K562 (cell line): ENCODE results near the gene KLC1. TPM values are rescaled to one million over a fixed set of nuclear protein-coding genes. Genes with fewer than 3 reads are reported as not detected.

Experiments
- ATAC-seq: fragments of 200-7000 bp; cut with Tn5 transposase; 3 replicates; pipeline ENCODE4 v1.9.1; 2020; ENCODE audit warnings: moderate library complexity
- BruUV-seq: library from RNA; stranded (reverse); fragments of 400-500 nt; replicated peaks from 2 replicates; lab custom pipeline; 2021; lab: Mats Ljungman, UMichigan
- CTCF ChIA-PET: fragments of 300-600 bp; formaldehyde crosslinking; extraction: SDS; loops from one replicate; lab custom pipeline; 2021; ENCODE audit warnings: low intra/inter-chr PET ratio; lab: Yijun Ruan, JAX
- POLR2A ChIA-PET: fragments of 300-600, 350-650 bp; sonication (Branson Sonifier 250); formaldehyde crosslinking; extraction: SDS; loops from one replicate; lab custom pipeline; 2021; ENCODE audit warnings: antibody characterized with exemption, inconsistent platforms; lab: Yijun Ruan, JAX
- DNase-seq, 4 experiments: peaks; one replicate each; pipeline versions ENCODE4 v3.0.0 to v3.0.0-alpha.2; 2011 to 2018; ENCODE audit warnings: low spot score in 3 of 4, mixed read lengths in 3 of 4; ENCODE audit errors: extremely low read depth in 1 of 4
- FAIRE-seq: peaks from 2 replicates; lab custom pipeline; 2011; peaks lifted over from hg19 to GRCh38; lab: Jason Lieb, UNC
- H2AFZ ChIP-seq: 2 replicates; pipeline ENCODE4 v1.6.0; 2011; ENCODE audit warnings: low read depth, low read length, control low read depth, inconsistent platforms
- H3K27ac ChIP-seq: fragments of 200-600 bp; 3 replicates; pipeline ENCODE4 v1.8.0; 2011; ENCODE audit warnings: low read depth, mild to moderate bottlenecking, control low read depth, inconsistent platforms, low read length, moderate library complexity, mixed read lengths; ENCODE audit errors: extremely low read depth
- H3K27me3 ChIP-seq, 2 experiments: fragments of 300-600 bp in 1 of 2; 2 replicates in 1 of 2; 3 replicates in 1 of 2; pipeline versions ENCODE4 v1.6.0 to v1.8.0; 2011; ENCODE audit warnings: inconsistent platforms in 2 of 2, low read length in 2 of 2, mild to moderate bottlenecking in 1 of 2, mixed read lengths in 1 of 2, moderate library complexity in 1 of 2; ENCODE audit not compliant: control insufficient read depth in 2 of 2, insufficient read depth in 2 of 2
- H3K36me3 ChIP-seq: fragments of 300-600 bp; 3 replicates; pipeline ENCODE4 v1.8.0; 2011; ENCODE audit warnings: mild to moderate bottlenecking, low read length, inconsistent platforms; ENCODE audit not compliant: control insufficient read depth, insufficient read depth
- H3K4me1 ChIP-seq, 2 experiments: fragments of 200-600 bp in 1 of 2; replicated peaks in 1 of 2; 2 replicates in 1 of 2; 3 replicates in 1 of 2; pipeline versions ENCODE4 v1.5.1 to v1.8.0; 2011; ENCODE audit warnings: inconsistent platforms in 2 of 2, low read length in 2 of 2, mild to moderate bottlenecking in 1 of 2, mixed read lengths in 1 of 2, moderate library complexity in 1 of 2; ENCODE audit not compliant: control insufficient read depth in 2 of 2, insufficient read depth in 2 of 2
- H3K4me2 ChIP-seq: 2 replicates; pipeline ENCODE4 v1.6.1; 2011; ENCODE audit warnings: low read length, control low read depth, inconsistent platforms, mixed read lengths; ENCODE audit not compliant: insufficient read depth
- H3K4me3 ChIP-seq: fragments of 200-600 bp; sonication (generic), shearing (Covaris generic); 2 replicates; pipeline ENCODE4 v1.5.1; 2016; ENCODE audit warnings: control low read depth, inconsistent platforms
- H3K79me2 ChIP-seq: fragments of 200-600 bp; 3 replicates; pipeline ENCODE4 v1.8.0; 2011; ENCODE audit warnings: low read length, inconsistent platforms; ENCODE audit not compliant: control insufficient read depth, insufficient read depth
- H3K9ac ChIP-seq, 2 experiments: 2 replicates each; pipeline versions ENCODE4 v1.6.0 to v1.6.1; 2011; ENCODE audit warnings: low read depth in 2 of 2, low read length in 2 of 2, control low read depth in 1 of 2, inconsistent platforms in 1 of 2, mild to moderate bottlenecking in 1 of 2, mixed read lengths in 1 of 2; ENCODE audit not compliant: insufficient read depth in 1 of 2
- H3K9me1 ChIP-seq: one replicate; pipeline ENCODE4 v1.6.0; 2011; ENCODE audit warnings: inconsistent platforms, mild to moderate bottlenecking, low read length, moderate library complexity; ENCODE audit not compliant: control insufficient read depth, insufficient read depth
- H3K9me3 ChIP-seq: replicated peaks from 2 replicates; pipeline ENCODE4 v1.5.1; 2011; ENCODE audit warnings: low read depth, low read length, inconsistent platforms; ENCODE audit not compliant: control insufficient read depth, insufficient read depth
- H4K20me1 ChIP-seq: replicated peaks from 2 replicates; pipeline ENCODE4 v1.6.1; 2011; ENCODE audit warnings: low read length, inconsistent platforms, mixed read lengths; ENCODE audit not compliant: control insufficient read depth, insufficient read depth
- BRD9 ChIP-seq: fragments of 450-650 bp; IDR thresholded peaks from 2 replicates; pipeline ENCODE4 v1.6.1; 2018; ENCODE audit warnings: low read depth; ENCODE audit not compliant: partially characterized antibody
- CBX1 ChIP-seq: sonication (generic); IDR thresholded peaks from 2 replicates; pipeline ENCODE4 v1.6.1; 2016; ENCODE audit warnings: antibody characterized with exemption, low read depth, mild to moderate bottlenecking
- HMBOX1 ChIP-seq: sonication (generic); IDR thresholded peaks from 2 replicates; pipeline ENCODE4 v1.6.1; 2016
- PBX2 ChIP-seq, 2 experiments: IDR thresholded peaks in 1 of 2; conservative IDR thresholded peaks in 1 of 2; 2 replicates each; pipeline ENCODE4 v1.6.1; 2016; ENCODE audit warnings: low read depth in 2 of 2, mild to moderate bottlenecking in 1 of 2, missing compliant biosample characterization in 1 of 2, missing genetic modification characterization in 1 of 2, moderate library complexity in 1 of 2
- SOX6 ChIP-seq: fragments of 450-650 bp; IDR thresholded peaks from 2 replicates; pipeline ENCODE4 v1.6.1; 2014; ENCODE audit warnings: mild to moderate bottlenecking
- TBL1XR1 ChIP-seq, 2 experiments: IDR thresholded peaks; 2 replicates each; pipeline ENCODE4 v1.6.1; 2012; ENCODE audit warnings: improper control_type of control experiment in 2 of 2, low read length in 2 of 2, mild to moderate bottlenecking in 1 of 2
- ZKSCAN1 ChIP-seq: fragments of 150-350 bp; IDR thresholded peaks from 2 replicates; pipeline ENCODE4 v1.6.1; 2016; ENCODE audit warnings: low read depth, low read length
- ZNF253 ChIP-seq: fragments of 250-450 bp; sonication (Bioruptor Pico); conservative IDR thresholded peaks from 2 replicates; pipeline ENCODE4 v1.6.1; 2021; ENCODE audit warnings: mild to moderate bottlenecking
- ZNF318 ChIP-seq, 2 experiments: fragments of 450-650 bp; IDR thresholded peaks; 2 replicates each; pipeline ENCODE4 v1.6.1; 2016; ENCODE audit warnings: mild to moderate bottlenecking in 2 of 2, borderline replicate concordance in 1 of 2, low read depth in 1 of 2, moderate library complexity in 1 of 2
- ZNF324 ChIP-seq: fragments of 250-450 bp; sonication (Bioruptor Pico); IDR thresholded peaks from 2 replicates; pipeline ENCODE4 v1.4.0; 2020; ENCODE audit warnings: mild to moderate bottlenecking
- ZNF780A ChIP-seq: fragments of 250-450 bp; sonication (Bioruptor Pico); IDR thresholded peaks from 2 replicates; pipeline ENCODE4 v1.5.0; 2021; ENCODE audit warnings: mild to moderate bottlenecking
- WGBS: fragments of 100-300 bp; shearing (Covaris generic); methylation state at CpG from one replicate; pipeline ENCODE4 v1.1.6; 2016; ENCODE audit warnings: low coverage, mixed read lengths; ENCODE audit not compliant: insufficient coverage; ENCODE audit errors: missing lambda C conversion rate; 5-methylcytosine and 5-hydroxymethylcytosine counted together
- in situ Hi-C: fragments of 300-500 bp; cut with MboI; formaldehyde crosslinking; loops from 4 replicates; pipeline ENCODE4 v1.15.0; 2018; ENCODE audit warnings: inconsistent platforms, mixed read lengths
- intact Hi-C: fragments of 100-400 bp; cut with micrococcal nuclease; formaldehyde crosslinking; loops from 2 replicates; pipeline ENCODE4 v1.14.2; 2022
- polyA plus RNA-seq, 8 experiments: library from polyadenylated mRNA; depleted of rRNA in 4 of 8; stranded (reverse) in 5 of 8; unstranded in 3 of 8; fragments of >200 nt; fragmentation: Nextera tagmentation in 2 of 8; fragmentation: Illumina TruSeq in 1 of 8; extraction: Ambion mirVana in 2 of 8; extraction: Trizol in 1 of 8; gene quantifications; 2 replicates each; pipeline versions ENCODE4 v1.2.1 to v1.2.3, GENCODE V29; 2011 to 2014; ENCODE audit warnings: inconsistent platforms in 1 of 8, missing spikeins in 1 of 8
- total RNA-seq, 7 experiments: library from RNA; depleted of rRNA in 6 of 7; stranded (reverse); fragments of >200 nt in 6 of 7; fragmentation: Illumina TruSeq in 2 of 7; extraction: Trizol in 2 of 7; gene quantifications; 2 replicates each; pipeline versions ENCODE4 v1.2.1 to v1.2.3, GENCODE V29; 2011 to 2021; ENCODE audit warnings: low replicate concordance in 1 of 7

KLC1 gene
- total and polyA plus RNA-seq, 9 of the 15 experiments (the other 6 are each of a cell fraction or from before 2014, with no cell fraction given), result 4.9 to 134 (median 54.8) TPM

- Histone ChIP-seq H3K79me2 (no peaks in the 10 kb centered on the region), H3K4me2 (no peak overlapping the region), H3K9me3 (no peaks in the 10 kb centered on the region), H3K27me3 (peaks cover 0 to 19% of the 10 kb centered on the region in 2 experiments; a peak in 2 of 5 replicates), H4K20me1 (no peaks in the 10 kb centered on the region), H3K36me3 (no peaks in the 10 kb centered on the region), H3K4me3 (no peak overlapping the region), H2AFZ (no peak overlapping the region), H3K9me1 (no peaks in the 10 kb centered on the region), H3K27ac (no peak overlapping the region), H3K4me1 (peaks cover 0 to 10% of the 10 kb centered on the region in 2 experiments; a peak in 3 of 5 replicates), H3K9ac (peak overlapping the region in 1 of 2 experiments; percentile 17; a peak in 1 of 4 replicates)
- ChIA-PET CTCF (no interaction called here), POLR2A (interaction anchor here (1.2 kb wide), 1 partner anchor 24 kb away, joined by 3 read pairs; the partner anchor contains the start of genes XRCC3 and ZFYVE21)
- FAIRE-seq (no peak), DNase-seq (no peak), ATAC-seq (no peak)
- 27% methylated on average over 3 of the region's 6 CpGs for WGBS
- BruUV-seq, result no TSS peak
- in situ Hi-C loops (no loop called here), intact Hi-C loops (no loop called here)
- no peak for TF ChIP-seq TBL1XR1 (IDR thresholded peaks at IDR 0.05; ENCODE audit: low read length in 2 of 2)
- no peak for TF ChIP-seq ZNF324
- no peak for TF ChIP-seq ZNF780A (CRISPR knock-in tag)
- no peak for TF ChIP-seq ZNF318 (IDR thresholded peaks at IDR 0.05; ENCODE audit: borderline replicate concordance in 1 of 2, low read depth in 1 of 2)
- TF ChIP-seq CBX1, result no peak
- TF ChIP-seq ZKSCAN1, result no peak
- TF ChIP-seq SOX6, result no peak
- TF ChIP-seq BRD9, result no peak
- no peak for TF ChIP-seq ZNF253 (CRISPR knock-in tag)
- TF ChIP-seq HMBOX1, result no peak
- TF ChIP-seq PBX2 (CRISPR knock-in tag; IDR thresholded peaks at IDR 0.05; ENCODE audit: low read depth), result no peak
- no peak for TF ChIP-seq PBX2 (tag; conservative IDR thresholded peaks at IDR 0.05; ENCODE audit: low read depth)
These were observed 110.4 kb downstream of the KLC1 start for GRCh38 chr14:103739466-103739792.
